Prostate gland (tissue), 2 donors: ENCODE data around the gene DUOXA2. TPM values are rescaled to one million over a fixed set of nuclear protein-coding genes. Genes with fewer than 3 reads are reported as not detected.
"Not testable (repeated sequence)": the region's sequence is repeated elsewhere in the genome, so short reads cannot be mapped to it uniquely, and the experiment has no call there.

Experiments
- DNase-seq: peaks from one replicate; pipeline ENCODE4 v3.0.0-alpha.2; 2019; ENCODE audit warnings: low spot score
- H3K27ac ChIP-seq, 2 donors: fragments of 200-600 bp; sonication (generic); 2 replicates each; pipeline ENCODE4 v1.5.1; 2017 to 2019
- H3K27me3 ChIP-seq: fragments of 200-600 bp; sonication (generic); replicated peaks from 2 replicates; pipeline ENCODE4 v1.5.1; 2019; ENCODE audit not compliant: insufficient read depth
- H3K36me3 ChIP-seq, 2 donors: fragments of 200-600 bp; sonication (generic); 1 replicate in 1 of 2; 2 replicates in 1 of 2; pipeline versions ENCODE4 v1.5.1 to v1.8.1; 2017 to 2019
- H3K4me1 ChIP-seq: fragments of 200-600 bp; sonication (generic); replicated peaks from 2 replicates; pipeline ENCODE4 v1.5.1; 2019
- H3K4me3 ChIP-seq, 2 donors: fragments of 200-600 bp; sonication (generic); 2 replicates each; pipeline ENCODE4 v1.5.1; 2017 to 2019
- H3K9me3 ChIP-seq: fragments of 200-600 bp; sonication (generic); 2 replicates; pipeline ENCODE4 v1.5.1; 2017
- POLR2A ChIP-seq: fragments of 450-650 bp; IDR thresholded peaks from one replicate; pipeline ENCODE4 v1.6.1; 2016; ENCODE audit warnings: antibody characterized with exemption, mild to moderate bottlenecking
- POLR2AphosphoS5 ChIP-seq: sonication (generic); formaldehyde crosslinking; IDR thresholded peaks from one replicate; pipeline ENCODE4 v1.6.1; 2017; ENCODE audit warnings: antibody characterized with exemption
- WGBS: methylation state at CpG from one replicate; pipeline ENCODE4 v1.1.5; 2018; 5-methylcytosine and 5-hydroxymethylcytosine counted together
- intact Hi-C: fragments of 100-400 bp; cut with DNase I; formaldehyde crosslinking; loops from one replicate; pipeline ENCODE4 v1.14.2; 2022
- total RNA-seq, 2 donors: library from RNA; depleted of rRNA; stranded (reverse); fragments of >200 nt; gene quantifications; one replicate each; pipeline ENCODE4 v1.1.0, GENCODE V29; 2016
- TF ChIP-seq, protein P1 (sequence below), 4 experiments: fragments of 200-600 bp in 2 of 4; fragments of 450-650 bp in 2 of 4; sonication (generic) in 2 of 4; IDR thresholded peaks; 1 replicate in 3 of 4; 2 replicates in 1 of 4; pipeline ENCODE4 v1.5.1; 2016 to 2019; ENCODE audit warnings: antibody characterized with exemption in 4 of 4, mild to moderate bottlenecking in 2 of 4, moderate library complexity in 2 of 4

DUOXA2 gene
- total RNA-seq, 2 donors from 2014 or later, result not detected

DNA sequence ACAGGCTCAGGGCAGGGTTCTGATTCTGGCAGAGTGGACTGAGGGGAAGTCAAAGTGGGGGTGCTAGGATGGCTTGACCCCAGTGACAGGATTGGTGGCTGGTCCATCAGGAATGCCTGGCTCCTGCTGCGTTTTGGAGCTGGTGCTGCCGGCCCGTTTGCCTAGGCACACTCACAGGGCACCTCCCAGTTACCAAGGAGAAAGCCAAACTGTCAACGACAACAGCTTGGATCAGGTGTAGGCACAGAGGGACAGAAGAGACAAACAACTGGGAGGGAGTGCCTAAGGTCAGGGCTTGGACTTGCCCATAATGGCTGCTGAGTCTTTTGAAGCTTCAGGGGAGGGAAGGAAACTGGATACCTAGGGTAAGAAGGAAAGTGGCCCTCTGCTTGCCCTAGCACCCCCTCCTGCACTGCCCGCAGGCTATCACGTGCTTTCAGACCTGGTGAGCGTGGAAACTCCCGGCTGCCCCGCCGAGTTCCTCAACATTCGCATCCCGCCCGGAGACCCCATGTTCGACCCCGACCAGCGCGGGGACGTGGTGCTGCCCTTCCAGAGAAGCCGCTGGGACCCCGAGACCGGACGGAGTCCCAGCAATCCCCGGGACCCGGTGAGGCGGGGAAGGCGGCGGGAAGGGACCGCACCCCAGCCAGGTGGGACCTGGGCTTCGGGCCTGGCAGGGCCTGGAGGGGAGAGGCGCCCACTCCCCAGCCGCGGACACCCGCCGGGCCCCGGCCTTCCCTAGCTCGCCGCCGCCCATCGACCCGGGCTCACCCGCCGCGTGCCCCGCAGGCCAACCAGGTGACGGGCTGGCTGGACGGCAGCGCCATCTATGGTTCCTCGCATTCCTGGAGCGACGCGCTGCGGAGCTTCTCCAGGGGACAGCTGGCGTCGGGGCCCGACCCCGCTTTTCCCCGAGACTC lies 20.8 kb downstream of the DUOXA2 start:
- H3K36me3 ChIP-seq, result no peaks in the 10 kb centered on the region
- H3K9me3 ChIP-seq, result no peaks in the 10 kb centered on the region
- H3K4me3 ChIP-seq, result no peak overlapping the region
- no peaks in the 10 kb centered on the region for H3K27me3 ChIP-seq
- intact Hi-C loops, result no loop called here
- no peak overlapping the region for H3K27ac ChIP-seq
- 53% methylated on average over 17 of the region's 57 CpGs for WGBS
- TF ChIP-seq POLR2A, result no peak
- TF ChIP-seq, protein P1, sequence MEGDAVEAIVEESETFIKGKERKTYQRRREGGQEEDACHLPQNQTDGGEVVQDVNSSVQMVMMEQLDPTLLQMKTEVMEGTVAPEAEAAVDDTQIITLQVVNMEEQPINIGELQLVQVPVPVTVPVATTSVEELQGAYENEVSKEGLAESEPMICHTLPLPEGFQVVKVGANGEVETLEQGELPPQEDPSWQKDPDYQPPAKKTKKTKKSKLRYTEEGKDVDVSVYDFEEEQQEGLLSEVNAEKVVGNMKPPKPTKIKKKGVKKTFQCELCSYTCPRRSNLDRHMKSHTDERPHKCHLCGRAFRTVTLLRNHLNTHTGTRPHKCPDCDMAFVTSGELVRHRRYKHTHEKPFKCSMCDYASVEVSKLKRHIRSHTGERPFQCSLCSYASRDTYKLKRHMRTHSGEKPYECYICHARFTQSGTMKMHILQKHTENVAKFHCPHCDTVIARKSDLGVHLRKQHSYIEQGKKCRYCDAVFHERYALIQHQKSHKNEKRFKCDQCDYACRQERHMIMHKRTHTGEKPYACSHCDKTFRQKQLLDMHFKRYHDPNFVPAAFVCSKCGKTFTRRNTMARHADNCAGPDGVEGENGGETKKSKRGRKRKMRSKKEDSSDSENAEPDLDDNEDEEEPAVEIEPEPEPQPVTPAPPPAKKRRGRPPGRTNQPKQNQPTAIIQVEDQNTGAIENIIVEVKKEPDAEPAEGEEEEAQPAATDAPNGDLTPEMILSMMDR (IDR thresholded peaks at IDR 0.05), result no peak
- TF ChIP-seq POLR2AphosphoS5, result no peak
- H3K4me1 ChIP-seq, result no peaks in the 10 kb centered on the region
- no peak for DNase-seq

- WGBS, result 56% methylated on average over 7 of the region's 37 CpGs
- intact Hi-C loops, result not testable (repeated sequence)
These were observed 21.7 kb downstream of the DUOXA2 start for GRCh38 chr15:45135705-45136377.

GRCh38 chr15:45136378-45136764 lies 22.2 kb downstream of the DUOXA2 start:
- no peaks in the 10 kb centered on the region for H3K9me3 ChIP-seq
- H3K27ac ChIP-seq, result no peak overlapping the region
- no peak overlapping the region for H3K4me3 ChIP-seq
- 50% methylated on average over 10 of the region's 10 CpGs for WGBS
- TF ChIP-seq POLR2A, result no peak
- no peaks in the 10 kb centered on the region for H3K36me3 ChIP-seq
- no peaks in the 10 kb centered on the region for H3K27me3 ChIP-seq
- DNase-seq, result no peak
- intact Hi-C loops, result no loop called here
- H3K4me1 ChIP-seq, result no peaks in the 10 kb centered on the region

More at GRCh38 chr15:45135705-45136377, 21.7 kb downstream of the DUOXA2 start:
- H3K27ac ChIP-seq, H3K4me1 ChIP-seq, H3K27me3 ChIP-seq, H3K36me3 ChIP-seq, DNase-seq, H3K4me3 ChIP-seq, H3K9me3 ChIP-seq: not testable (repeated sequence)

GRCh38 chr15:45137703-45138102 lies 23.6 kb downstream of the DUOXA2 start:
- TF ChIP-seq POLR2AphosphoS5 (no peak), POLR2A (no peak)
- TF ChIP-seq, protein P1 (IDR thresholded peaks at IDR 0.05), result no peak
- intact Hi-C loops, result no loop called here
- 89% methylated on average over 8 of the region's 8 CpGs for WGBS

GRCh38 chr15:45138814-45139765 lies 25.0 kb downstream of the DUOXA2 start:
- intact Hi-C loops, result no loop called here
- Histone ChIP-seq H3K27me3 (no peaks in the 10 kb centered on the region), H3K9me3 (no peaks in the 10 kb centered on the region), H3K27ac (no peak overlapping the region), H3K4me1 (no peaks in the 10 kb centered on the region), H3K36me3 (no peaks in the 10 kb centered on the region), H3K4me3 (no peak overlapping the region)
- no peak for TF ChIP-seq POLR2A
- TF ChIP-seq, protein P1 (IDR thresholded peaks at IDR 0.05), result no peak
- TF ChIP-seq POLR2AphosphoS5, result no peak
- no peak for DNase-seq
- 69% methylated on average over 12 of the region's 12 CpGs for WGBS

More at GRCh38 chr15:45137703-45138102, 23.6 kb downstream of the DUOXA2 start:
- H3K9me3 ChIP-seq, result no peaks in the 10 kb centered on the region
- H3K27ac ChIP-seq, result no peak overlapping the region
- no peaks in the 10 kb centered on the region for H3K4me1 ChIP-seq
- H3K36me3 ChIP-seq, result no peaks in the 10 kb centered on the region
- H3K27me3 ChIP-seq, result no peaks in the 10 kb centered on the region
- no peak for DNase-seq
- no peak overlapping the region for H3K4me3 ChIP-seq
